K562 (cell line): ENCODE data around the gene IGSF23. TPM values are rescaled to one million over a fixed set of nuclear protein-coding genes. Genes with fewer than 3 reads are reported as not detected.

Experiments used
- ARID1B ChIP-seq: fragments of 450-650 bp; IDR thresholded peaks from 2 replicates; pipeline ENCODE4 v1.6.1; 2016; ENCODE audit warnings: antibody characterized with exemption, mild to moderate bottlenecking, inconsistent platforms
- ATF1 ChIP-seq, 2 experiments: fragments of 450-650 bp in 1 of 2; IDR thresholded peaks; 2 replicates each; pipeline ENCODE4 v1.6.1; 2016; ENCODE audit warnings: missing compliant biosample characterization in 1 of 2, missing genetic modification characterization in 1 of 2
- BMI1 ChIP-seq: fragments of 150-350 bp; IDR thresholded peaks from 2 replicates; pipeline ENCODE4 v1.6.1; 2014; ENCODE audit warnings: low read length
- CREB1 ChIP-seq, 2 experiments: sonication (generic) in 1 of 2; formaldehyde crosslinking in 1 of 2; IDR thresholded peaks; 2 replicates each; pipeline versions ENCODE4 v1.6.1 to v1.8.0; 2012 to 2022; ENCODE audit warnings: inconsistent platforms in 1 of 2, mild to moderate bottlenecking in 1 of 2, missing genetic modification reagents in 1 of 2, moderate library complexity in 1 of 2
- CREBBP ChIP-seq: IDR thresholded peaks from one replicate; pipeline ENCODE4 v1.6.1; 2012; ENCODE audit warnings: low read depth, mild to moderate bottlenecking, control low read depth, inconsistent platforms, low read length
- CTBP1 ChIP-seq: fragments of 450-650 bp; IDR thresholded peaks from 2 replicates; pipeline ENCODE4 v1.6.1; 2016; ENCODE audit warnings: borderline replicate concordance
- E4F1 ChIP-seq: fragments of 250-450 bp; sonication (Bioruptor Pico); IDR thresholded peaks from 2 replicates; pipeline ENCODE4 v1.5.0; 2021; ENCODE audit warnings: mild to moderate bottlenecking, borderline replicate concordance
- GABPA ChIP-seq: fragments of 200-800 bp; sonication (Bioruptor generic); conservative IDR thresholded peaks from 2 replicates; pipeline ENCODE4 v1.6.1; 2016; ENCODE audit warnings: low read depth, missing genetic modification characterization, missing compliant biosample characterization
- LARP7 ChIP-seq: fragments of 450-650 bp; IDR thresholded peaks from 2 replicates; pipeline ENCODE4 v1.6.1; 2016
- MEF2D ChIP-seq: conservative IDR thresholded peaks from 2 replicates; pipeline ENCODE4 v1.6.1; 2016; ENCODE audit warnings: low read depth, missing genetic modification characterization, missing compliant biosample characterization
- MYBL2 ChIP-seq, 2 experiments: fragments of 450-650 bp in 1 of 2; sonication (generic) in 1 of 2; formaldehyde crosslinking in 1 of 2; IDR thresholded peaks; 2 replicates each; pipeline versions ENCODE4 v1.6.1 to v1.8.1; 2017 to 2022; ENCODE audit warnings: borderline replicate concordance in 1 of 2, inconsistent platforms in 1 of 2, low read depth in 1 of 2, mild to moderate bottlenecking in 1 of 2, missing genetic modification reagents in 1 of 2, moderate library complexity in 1 of 2
- NR2F6 ChIP-seq: fragments of 450-650 bp; formaldehyde crosslinking; IDR thresholded peaks from 2 replicates; pipeline ENCODE4 v1.4.0; 2020; ENCODE audit warnings: mild to moderate bottlenecking
- PHTF2 ChIP-seq: fragments of 250-450 bp; sonication (Bioruptor Pico); IDR thresholded peaks from 2 replicates; pipeline ENCODE4 v1.5.0; 2021; ENCODE audit warnings: mild to moderate bottlenecking
- PYGO2 ChIP-seq: fragments of 450-650 bp; IDR thresholded peaks from 2 replicates; pipeline ENCODE4 v1.6.1; 2016; ENCODE audit warnings: mild to moderate bottlenecking, missing genetic modification characterization, moderate library complexity, missing compliant biosample characterization
- RBM34 ChIP-seq: fragments of 200-400 bp; formaldehyde crosslinking; IDR thresholded peaks from 2 replicates; pipeline ENCODE4 v1.6.1; 2018; ENCODE audit warnings: low read length, borderline replicate concordance; ENCODE audit not compliant: insufficient read depth
- RHOXF2B ChIP-seq: fragments of 250-450 bp; sonication (Bioruptor Pico); conservative IDR thresholded peaks from 2 replicates; pipeline ENCODE4 v1.5.1; 2021
- SAFB ChIP-seq: fragments of 200-400 bp; formaldehyde crosslinking; IDR thresholded peaks from 2 replicates; pipeline ENCODE4 v1.6.1; 2017; ENCODE audit warnings: low read depth, low read length, borderline replicate concordance
- SMARCA4 ChIP-seq: fragments of 450-650 bp; IDR thresholded peaks from 2 replicates; pipeline ENCODE4 v1.6.1; 2016
- SMARCA5 ChIP-seq: fragments of 450-650 bp; IDR thresholded peaks from 2 replicates; pipeline ENCODE4 v1.6.1; 2016
- TAL1 ChIP-seq: fragments of 450-650 bp; IDR thresholded peaks from 2 replicates; pipeline ENCODE4 v1.6.1; 2016; ENCODE audit warnings: mild to moderate bottlenecking
- TRIM28 ChIP-seq: fragments of 450-650 bp; IDR thresholded peaks from 2 replicates; pipeline ENCODE4 v1.6.1; 2017
- ZBTB17 ChIP-seq: fragments of 450-650 bp; formaldehyde crosslinking; IDR thresholded peaks from 2 replicates; pipeline ENCODE4 v1.4.0; 2020; ENCODE audit warnings: mild to moderate bottlenecking
- ZNF212 ChIP-seq: fragments of 450-650 bp; formaldehyde crosslinking; IDR thresholded peaks from 2 replicates; pipeline ENCODE4 v1.4.0; 2020; ENCODE audit warnings: mild to moderate bottlenecking
- ZNF24 ChIP-seq: fragments of 450-650 bp; IDR thresholded peaks from 2 replicates; pipeline ENCODE4 v1.6.1; 2016
- polyA plus RNA-seq, 8 experiments: library from polyadenylated mRNA; depleted of rRNA in 4 of 8; stranded (reverse) in 5 of 8; unstranded in 3 of 8; fragments of >200 nt; fragmentation: Nextera tagmentation in 2 of 8; fragmentation: Illumina TruSeq in 1 of 8; extraction: Ambion mirVana in 2 of 8; extraction: Trizol in 1 of 8; gene quantifications; 2 replicates each; pipeline versions ENCODE4 v1.2.1 to v1.2.3, GENCODE V29; 2011 to 2014; ENCODE audit warnings: inconsistent platforms in 1 of 8, missing spikeins in 1 of 8
- total RNA-seq, 7 experiments: library from RNA; depleted of rRNA in 6 of 7; stranded (reverse); fragments of >200 nt in 6 of 7; fragmentation: Illumina TruSeq in 2 of 7; extraction: Trizol in 2 of 7; gene quantifications; 2 replicates each; pipeline versions ENCODE4 v1.2.1 to v1.2.3, GENCODE V29; 2011 to 2021; ENCODE audit warnings: low replicate concordance in 1 of 7
- TF ChIP-seq, protein P1 (sequence below): fragments of 250-450 bp; sonication (Bioruptor Pico); IDR thresholded peaks from 2 replicates; pipeline ENCODE4 v1.6.1; 2021; ENCODE audit warnings: mild to moderate bottlenecking
- TF ChIP-seq, protein P2 (sequence below), 3 experiments: IDR thresholded peaks in 2 of 3; conservative IDR thresholded peaks in 1 of 3; 2 replicates each; pipeline ENCODE4 v1.5.1; 2011 to 2012; ENCODE audit warnings: low read length in 3 of 3, mild to moderate bottlenecking in 3 of 3, control low read depth in 2 of 3, improper control_type of control experiment in 1 of 3, inconsistent platforms in 1 of 3, low read depth in 1 of 3, mixed read lengths in 1 of 3, moderate library complexity in 1 of 3; ENCODE audit not compliant: insufficient read depth in 2 of 3

Gene IGSF23
- total and polyA plus RNA-seq, 9 of the 15 experiments (the other 6 are each of a cell fraction or from before 2014, with no cell fraction given) = not detected

DNA sequence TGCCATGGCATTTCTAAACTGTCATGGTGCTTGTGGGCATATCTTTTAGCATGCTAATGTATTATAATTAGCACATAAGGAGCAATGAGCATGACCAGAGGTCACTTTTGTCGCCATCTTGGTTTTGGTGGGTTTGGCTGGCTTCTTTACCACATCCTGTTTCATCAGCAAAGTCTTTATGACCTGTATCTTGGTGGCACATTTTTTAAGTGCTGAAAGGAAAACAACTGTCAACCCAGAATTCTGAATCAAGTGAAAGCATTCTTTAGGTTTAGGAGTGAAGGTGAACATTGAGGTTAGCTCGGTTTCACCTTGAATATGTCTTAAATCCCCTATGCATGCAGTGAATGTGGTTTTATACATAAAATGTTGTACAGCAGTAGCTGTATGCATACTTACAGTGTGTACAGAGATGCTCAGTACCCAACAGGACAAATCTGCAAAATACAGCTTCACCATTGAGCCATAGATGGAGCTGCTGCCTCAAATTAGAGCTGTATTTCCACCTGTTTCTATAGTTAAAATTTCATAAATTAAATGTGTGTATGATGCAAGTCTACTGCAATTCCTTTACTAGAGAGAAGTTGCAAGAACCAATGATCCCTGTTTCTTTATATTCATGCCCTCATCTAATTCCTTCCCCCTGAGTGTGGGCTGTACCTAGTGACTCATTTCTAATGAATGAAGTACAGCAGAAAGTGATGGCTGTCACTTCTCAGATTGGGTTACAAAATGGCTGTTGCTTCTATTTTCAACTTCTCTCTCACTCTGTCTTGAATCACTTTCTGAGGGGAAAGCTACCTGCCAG is 25.2 kb upstream of the IGSF23 start (continued):
- peak; percentile 41 for TF ChIP-seq ARID1B
- TF ChIP-seq MYBL2 (IDR thresholded peaks at IDR 0.05; ENCODE audit: low read depth) = no peak
- no peak for TF ChIP-seq MYBL2 (CRISPR knock-in tag; IDR thresholded peaks at IDR 0.05; ENCODE audit: borderline replicate concordance)
- no peak for TF ChIP-seq ATF1 (CRISPR knock-in tag; IDR thresholded peaks at IDR 0.05)
- peak; percentile 67 for TF ChIP-seq ATF1 (tag; IDR thresholded peaks at IDR 0.05)
- TF ChIP-seq PHTF2 (CRISPR knock-in tag) = no peak
- TF ChIP-seq TAL1 = no peak; the same call in 1 of the 2 replicates
- 0 out of 2 replicates have a peak, but pooled peaks have one; percentile 14 for TF ChIP-seq TRIM28
- TF ChIP-seq PYGO2 = peak; percentile 59; the same call in 1 of the 2 replicates
- TF ChIP-seq CREB1 (IDR thresholded peaks at IDR 0.05) = no peak
- TF ChIP-seq CREB1 (CRISPR knock-in tag; IDR thresholded peaks at IDR 0.05) = no peak
- peak; percentile 59; the same call in 1 of the 2 replicates for TF ChIP-seq NR2F6 (CRISPR knock-in tag)
- TF ChIP-seq, protein P1, sequence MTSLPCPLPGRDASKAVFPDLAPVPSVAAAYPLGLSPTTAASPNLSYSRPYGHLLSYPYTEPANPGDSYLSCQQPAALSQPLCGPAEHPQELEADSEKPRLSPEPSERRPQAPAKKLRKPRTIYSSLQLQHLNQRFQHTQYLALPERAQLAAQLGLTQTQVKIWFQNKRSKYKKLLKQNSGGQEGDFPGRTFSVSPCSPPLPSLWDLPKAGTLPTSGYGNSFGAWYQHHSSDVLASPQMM (CRISPR knock-in tag) = no peak
- no peak for TF ChIP-seq ZNF212 (CRISPR knock-in tag)
- peak; percentile 40; the same call in 1 of the 2 replicates for TF ChIP-seq MEF2D (tag)
- TF ChIP-seq RHOXF2B (CRISPR knock-in tag) = 0 out of 2 replicates have a peak, but pooled peaks have one; percentile 58
- peak; percentile 88 for TF ChIP-seq GABPA
- TF ChIP-seq LARP7 = no peak
- TF ChIP-seq SMARCA5 = peak; percentile 71; the same call in 1 of the 2 replicates
- TF ChIP-seq ZNF24 = peak; percentile 62; the same call in 1 of the 2 replicates
- peak; percentile 70 for TF ChIP-seq SMARCA4
- TF ChIP-seq, protein P2, sequence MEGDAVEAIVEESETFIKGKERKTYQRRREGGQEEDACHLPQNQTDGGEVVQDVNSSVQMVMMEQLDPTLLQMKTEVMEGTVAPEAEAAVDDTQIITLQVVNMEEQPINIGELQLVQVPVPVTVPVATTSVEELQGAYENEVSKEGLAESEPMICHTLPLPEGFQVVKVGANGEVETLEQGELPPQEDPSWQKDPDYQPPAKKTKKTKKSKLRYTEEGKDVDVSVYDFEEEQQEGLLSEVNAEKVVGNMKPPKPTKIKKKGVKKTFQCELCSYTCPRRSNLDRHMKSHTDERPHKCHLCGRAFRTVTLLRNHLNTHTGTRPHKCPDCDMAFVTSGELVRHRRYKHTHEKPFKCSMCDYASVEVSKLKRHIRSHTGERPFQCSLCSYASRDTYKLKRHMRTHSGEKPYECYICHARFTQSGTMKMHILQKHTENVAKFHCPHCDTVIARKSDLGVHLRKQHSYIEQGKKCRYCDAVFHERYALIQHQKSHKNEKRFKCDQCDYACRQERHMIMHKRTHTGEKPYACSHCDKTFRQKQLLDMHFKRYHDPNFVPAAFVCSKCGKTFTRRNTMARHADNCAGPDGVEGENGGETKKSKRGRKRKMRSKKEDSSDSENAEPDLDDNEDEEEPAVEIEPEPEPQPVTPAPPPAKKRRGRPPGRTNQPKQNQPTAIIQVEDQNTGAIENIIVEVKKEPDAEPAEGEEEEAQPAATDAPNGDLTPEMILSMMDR (IDR thresholded peaks at IDR 0.05 in 2 of 3, conservative IDR thresholded peaks at IDR 0.05 in 1 of 3; ENCODE audit: insufficient read depth in 2 of 3, low read depth in 1 of 3, low read length in 3 of 3) = peak in 2 of 3 experiments; percentile 20 to 47; a peak in 2 of 6 replicates
- TF ChIP-seq BMI1 = peak; percentile 78
- no peak for TF ChIP-seq E4F1 (CRISPR knock-in tag)
- TF ChIP-seq RBM34 = no peak
- peak; percentile 55 for TF ChIP-seq CTBP1
- no peak for TF ChIP-seq SAFB
- no peak for TF ChIP-seq CREBBP
- 0 out of 2 replicates have a peak, but pooled peaks have one; percentile 67 for TF ChIP-seq ZBTB17 (CRISPR knock-in tag)
